CD4-positive, alpha-beta T cell treated with Interleukin-17A for 1 hour (primary cell): ENCODE results near the gene HEXA.

Experiments
- DNase-seq: peaks from one replicate; pipeline ENCODE4 v3.0.0-alpha.2; 2020

HEXA gene

GRCh38 chr15:72372361-72372760, 3.5 kb downstream of the HEXA start:
- no peak for DNase-seq

DNA sequence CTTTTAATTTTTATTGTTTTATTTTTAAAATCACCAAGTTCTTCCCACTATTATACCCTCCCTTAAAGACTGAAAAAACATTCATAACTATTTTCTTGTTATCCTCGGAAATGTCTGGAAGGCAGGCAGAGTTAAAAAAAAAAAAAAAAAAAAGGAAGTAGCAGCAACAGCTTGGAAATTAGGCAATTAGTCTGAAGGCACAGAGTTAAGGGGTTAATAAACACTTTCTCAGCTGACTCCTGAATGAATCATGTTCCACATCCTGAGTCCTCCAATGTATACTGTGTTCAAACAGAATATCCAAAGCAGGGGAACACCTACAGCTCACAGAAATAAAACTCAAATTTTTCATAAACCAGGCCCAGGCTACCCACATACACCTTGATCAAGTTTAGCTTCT, 5.8 kb downstream of the HEXA start:
- no peak for DNase-seq

GRCh38 chr15:72368899-72369298, 6.9 kb downstream of the HEXA start:
- no peak for DNase-seq

DNA sequence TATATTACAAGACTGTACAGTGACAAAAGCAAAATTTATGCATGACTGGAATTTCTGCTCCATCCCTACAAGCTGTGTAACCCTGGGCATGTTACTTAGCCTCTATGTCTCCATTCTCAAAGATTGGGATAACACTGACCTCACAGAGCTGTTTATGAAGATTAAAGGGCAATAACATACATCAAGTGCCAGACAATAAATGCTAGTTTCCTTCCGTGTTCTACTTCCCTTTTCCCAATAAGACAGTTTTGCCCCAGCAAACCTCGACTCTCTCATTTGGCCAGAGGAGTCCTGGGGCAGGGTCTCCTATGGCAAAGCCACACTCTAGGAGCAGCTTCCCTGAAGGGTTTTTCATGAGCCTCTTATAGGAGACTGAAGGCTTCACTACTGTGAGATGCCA, 7.5 kb downstream of the HEXA start:
- DNase-seq: no peak

DNA sequence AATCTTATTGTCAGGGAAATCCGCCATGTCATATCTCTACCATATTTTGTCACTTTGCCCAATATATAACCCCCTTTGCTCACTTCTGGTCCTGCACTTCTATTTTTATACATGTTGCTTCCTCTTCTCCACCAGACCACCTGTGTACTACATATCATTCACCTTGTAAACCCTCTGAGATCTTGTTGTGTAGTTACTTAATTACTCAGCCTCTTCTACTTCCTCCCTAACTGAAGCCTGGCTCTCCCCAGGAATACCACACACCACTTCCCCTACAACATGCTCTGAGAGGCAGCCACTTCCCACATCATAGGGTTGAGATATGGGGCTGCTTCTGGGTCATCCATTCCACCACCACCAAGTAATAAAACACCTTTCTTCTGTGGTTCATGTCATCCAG, 10.0 kb downstream of the HEXA start:
- DNase-seq: peak; percentile 41

- DNase-seq: no peak
Observed at GRCh38 chr15:72361176-72361575, 14.6 kb downstream of the HEXA start.

- no peak for DNase-seq
Observed at GRCh38 chr15:72358650-72359171, 17.1 kb downstream of the HEXA start.

DNA sequence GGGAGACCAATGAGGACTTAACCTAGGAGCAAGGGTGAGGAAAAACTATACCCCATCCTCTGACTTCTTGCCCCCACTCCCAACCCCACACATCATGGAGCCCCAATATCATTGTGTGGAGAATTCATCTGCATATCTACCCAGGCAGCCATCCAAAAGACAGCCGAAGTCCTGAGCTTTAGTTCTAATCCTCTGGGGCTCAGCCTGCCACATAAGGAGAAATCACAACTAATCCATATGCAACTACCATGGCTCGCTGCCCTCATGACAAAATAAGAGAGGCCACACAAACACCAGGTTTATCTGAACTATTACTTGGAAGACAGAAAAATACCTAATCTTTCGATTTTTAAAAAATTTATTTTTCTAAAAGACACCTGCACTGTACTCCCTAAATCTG, 17.7 kb downstream of the HEXA start:
- no peak for DNase-seq

DNA sequence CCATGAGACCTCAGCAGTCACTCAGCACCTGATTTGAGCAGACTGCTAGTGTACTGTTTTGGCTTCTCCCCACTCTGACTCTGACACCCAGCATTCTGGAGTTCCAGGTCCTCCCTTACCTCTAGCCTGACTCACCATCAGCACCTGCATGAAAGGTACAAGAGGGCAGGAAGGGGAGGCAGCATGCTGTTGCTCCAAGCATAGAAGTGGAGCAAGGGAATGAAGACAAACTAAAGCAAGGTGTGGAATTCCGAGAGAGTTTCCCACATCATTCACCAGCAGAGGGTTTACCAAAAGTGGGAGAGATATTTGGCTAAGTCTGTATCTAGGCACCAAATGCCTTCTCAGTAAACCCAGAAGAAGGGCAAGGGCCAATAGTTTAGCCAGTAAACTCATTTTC, 21.3 kb downstream of the HEXA start:
- DNase-seq: no peak

GRCh38 chr15:72353266-72353665, 22.5 kb downstream of the HEXA start:
- DNase-seq: no peak

- no peak for DNase-seq
Observed at GRCh38 chr15:72345806-72346205, 30.0 kb downstream of the HEXA start.

- DNase-seq: no peak
Observed at GRCh38 chr15:72345280-72345679, 30.5 kb downstream of the HEXA start.

- DNase-seq: no peak
Observed at GRCh38 chr15:72344602-72345001, 31.2 kb downstream of the HEXA start.

GRCh38 chr15:72342385-72342784, 33.4 kb downstream of the HEXA start:
- DNase-seq: peak; percentile 46

DNA sequence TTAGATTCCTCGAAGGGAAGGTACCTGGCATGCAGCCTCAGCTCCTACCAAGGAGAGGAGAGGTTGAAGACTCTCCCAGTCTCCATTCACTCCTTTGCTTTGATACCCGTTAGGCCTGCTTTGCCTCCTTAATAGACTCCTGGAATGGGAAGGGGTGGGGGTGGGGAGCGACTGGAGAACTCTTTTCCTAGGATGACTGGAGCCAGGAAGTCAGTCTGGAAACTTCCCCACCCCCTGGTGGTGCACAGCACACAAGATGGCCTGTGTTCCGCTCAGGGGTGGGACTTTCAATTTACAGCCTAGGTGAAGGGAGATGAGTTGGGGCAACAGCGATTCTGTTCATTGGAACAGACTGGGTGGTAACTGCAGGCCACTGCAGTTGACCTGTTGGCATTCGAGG, 34.5 kb downstream of the HEXA start:
- no peak for DNase-seq

DNA sequence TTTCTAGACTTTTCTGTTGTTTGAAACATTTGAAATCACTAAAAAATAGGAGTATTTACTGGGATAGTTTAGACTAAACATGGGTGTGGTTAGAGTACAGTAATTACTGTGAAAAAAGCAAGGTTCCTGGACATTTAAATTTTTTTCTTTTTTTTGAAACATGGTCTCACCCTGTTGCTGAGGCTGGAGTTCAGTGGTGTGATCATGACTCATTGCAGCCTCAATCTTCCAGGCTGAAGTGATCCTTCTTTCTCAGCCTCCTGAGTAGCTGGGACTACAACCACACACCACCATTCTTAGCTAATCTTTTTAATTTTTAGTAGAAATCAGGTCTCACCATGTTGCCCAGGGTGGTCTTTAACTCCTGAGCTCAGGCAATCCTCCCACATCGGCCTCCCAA, 35.4 kb downstream of the HEXA start:
- no peak for DNase-seq

- no peak for DNase-seq
Observed at GRCh38 chr15:72339777-72340177, 36.0 kb downstream of the HEXA start.

DNA sequence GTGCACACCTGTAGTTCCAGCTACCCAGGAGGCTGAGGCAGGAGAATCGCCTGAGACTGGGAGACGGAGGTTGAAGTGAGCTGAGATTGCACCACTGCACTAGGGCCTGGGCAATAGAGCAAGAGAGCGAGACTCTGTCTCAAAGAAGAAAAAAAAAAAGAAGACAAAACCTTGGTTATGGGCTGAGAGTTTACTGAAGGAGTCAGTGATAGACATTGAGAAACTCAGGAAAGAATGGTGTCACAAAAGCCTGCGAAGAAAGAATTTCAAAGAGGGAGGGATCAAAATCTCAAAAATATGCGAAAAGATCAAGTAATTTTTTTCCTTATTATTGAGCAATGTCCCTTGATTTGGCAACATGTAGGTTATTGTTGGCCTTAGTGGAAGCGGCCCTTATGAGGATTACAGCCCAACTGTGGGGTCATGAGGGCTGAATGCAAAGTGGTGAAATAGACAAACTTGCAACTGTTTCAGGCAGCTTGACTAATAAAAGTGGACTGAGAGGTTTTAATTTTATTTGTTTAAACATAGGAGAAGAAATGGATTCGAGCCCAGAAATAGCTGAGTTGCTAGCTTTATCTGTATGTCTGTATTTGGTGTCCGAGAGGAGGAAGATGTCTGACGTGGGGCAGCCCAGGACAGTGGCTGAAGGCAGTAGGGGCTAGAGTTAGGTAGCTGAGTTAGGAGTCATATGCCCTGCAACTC, 37.0 kb downstream of the HEXA start:
- no peak for DNase-seq

DNA sequence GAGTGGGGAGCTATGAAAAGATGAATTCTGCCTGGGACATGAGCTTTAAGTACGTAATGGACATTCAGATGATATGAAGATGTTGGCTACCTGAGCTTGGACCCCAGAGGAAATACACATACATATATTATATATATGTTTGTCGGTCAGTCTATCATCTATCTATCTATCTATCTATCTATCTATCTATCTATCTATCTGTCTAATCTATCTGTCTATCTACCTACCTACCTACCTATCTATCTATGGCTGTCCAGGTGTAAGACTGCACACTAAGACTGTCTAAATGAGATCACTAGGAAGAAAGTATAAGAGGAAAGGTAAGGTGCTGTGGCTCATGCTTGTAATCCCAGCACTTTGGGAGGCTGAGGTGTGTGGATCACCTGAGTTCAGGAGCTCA, 37.7 kb downstream of the HEXA start:
- DNase-seq: no peak

- DNase-seq: no peak
Observed at GRCh38 chr15:72334842-72335241, 41.0 kb downstream of the HEXA start.

- DNase-seq: no peak
Observed at GRCh38 chr15:72331021-72331420, 44.8 kb downstream of the HEXA start.

- DNase-seq: no peak
Observed at GRCh38 chr15:72323752-72324151, 52.1 kb downstream of the HEXA start.

- DNase-seq: peak; percentile 89
Observed at GRCh38 chr15:72319985-72320671, 55.7 kb downstream of the HEXA start, which contains the start of gene CELF6. TSS of gene CELF6 (minus strand) at chr15:72320157. CDS start at chr15:72319874, 283 bp downstream.

- DNase-seq: peak; percentile 45
Observed at GRCh38 chr15:72319360-72319984, 56.3 kb downstream of the HEXA start.
